PFSK-1 (cell line): ENCODE measurements around the gene IGFALS.

Experiments
- FOXP2 ChIP-seq: optimal IDR thresholded peaks from 2 replicates; pipeline ENCODE3; 2011; ENCODE audit warnings: borderline replicate concordance, control low read depth, inconsistent platforms; ENCODE audit not compliant: insufficient read depth; ENCODE audit errors: extremely low read length, extremely low read depth
- POLR2AphosphoS5 ChIP-seq: IDR thresholded peaks from 2 replicates; pipeline ENCODE4 v1.6.1; 2012; ENCODE audit warnings: low read depth, mild to moderate bottlenecking, control low read depth, low read length, moderate library complexity
- REST ChIP-seq, 2 experiments: IDR thresholded peaks; 2 replicates each; pipeline versions ENCODE4 v1.6.1 to v1.8.0; 2011 to 2012; ENCODE audit warnings: low read depth in 2 of 2, low read length in 2 of 2, control low read depth in 1 of 2, inconsistent platforms in 1 of 2, mild to moderate bottlenecking in 1 of 2, moderate library complexity in 1 of 2; ENCODE audit not compliant: insufficient read depth in 1 of 2
- SIN3A ChIP-seq: IDR thresholded peaks from 2 replicates; pipeline ENCODE4 v1.6.1; 2012; ENCODE audit warnings: mild to moderate bottlenecking, low read length, moderate library complexity, borderline replicate concordance; ENCODE audit not compliant: insufficient read depth
- TAF1 ChIP-seq: IDR thresholded peaks from 2 replicates; pipeline ENCODE4 v1.6.1; 2012; ENCODE audit warnings: low read length, control low read depth, borderline replicate concordance; ENCODE audit not compliant: insufficient read depth

- no peak for TF ChIP-seq POLR2AphosphoS5
- TF ChIP-seq TAF1, result no peak
- TF ChIP-seq REST (IDR thresholded peaks at IDR 0.05; ENCODE audit: insufficient read depth in 1 of 2, low read depth in 2 of 2, low read length in 2 of 2), result no peak
- TF ChIP-seq SIN3A, result no peak
- TF ChIP-seq FOXP2, result no peak
Observed at GRCh38 chr16:1820946-1821290, 27.4 kb upstream of the IGFALS start.
